GM19099 (cell line): ENCODE data around the gene NR2F2.

ENCODE experiments used
- POLR2A ChIP-seq: IDR thresholded peaks from 3 replicates; pipeline ENCODE4 v1.6.1; 2011; ENCODE audit warnings: low read depth; ENCODE audit not compliant: insufficient read length; ENCODE audit errors: extremely low read depth

The NR2F2 gene

DNA sequence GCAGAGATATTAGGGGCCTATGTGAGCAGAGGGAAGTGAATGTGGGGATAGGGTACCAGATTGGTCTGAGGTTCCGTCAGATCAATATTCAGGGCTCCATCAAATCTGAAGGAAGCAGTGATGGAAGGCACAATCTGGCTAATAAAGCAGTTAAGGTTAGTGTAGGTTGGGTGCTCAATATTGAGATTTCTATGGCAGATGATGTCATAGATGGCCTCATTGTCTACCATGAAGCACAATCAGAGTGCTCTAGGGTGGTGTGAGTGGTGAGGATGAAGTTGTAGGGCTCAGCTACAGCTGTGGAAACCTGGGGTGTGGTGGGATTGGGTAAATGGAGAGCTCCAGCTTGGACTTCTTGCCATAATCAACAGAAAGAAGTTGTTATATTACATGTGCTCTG, 58.2 kb downstream of the NR2F2 start:
- no peak for TF ChIP-seq POLR2A
